ENCODE data around the gene TNFRSF19. TPM values are rescaled to one million over a fixed set of nuclear protein-coding genes. Genes with fewer than 3 reads are reported as not detected.

TNFRSF19 gene
- total RNA-seq, 1 experiment from 2014 or later, result 0.06 TPM

DNA sequence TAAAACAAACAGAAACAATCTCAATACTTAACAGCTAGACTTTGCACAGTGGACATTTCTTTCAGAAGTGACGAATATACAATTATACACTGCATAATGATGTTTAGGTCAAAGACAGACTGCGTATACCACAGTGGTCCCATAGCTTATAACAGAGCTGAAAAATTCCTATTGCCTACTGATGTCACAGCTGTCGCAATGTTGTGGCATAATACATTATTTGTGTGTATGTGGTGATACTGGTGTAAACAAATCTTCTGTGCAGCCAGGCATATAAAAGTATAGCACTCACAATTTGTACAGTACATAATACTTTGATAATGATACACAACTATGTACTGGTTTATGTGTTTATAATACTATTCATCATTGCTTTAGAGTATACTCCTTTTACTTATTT, 116.7 kb downstream of the TNFRSF19 start:
- Histone ChIP-seq H3K36me3 (ENCODE audit: insufficient read depth, low read length, poor library complexity, severe bottlenecking) (no peaks in the 10 kb centered on the region), H3K4me1 (ENCODE audit: insufficient read depth, low read length, poor library complexity, severe bottlenecking) (no peaks in the 10 kb centered on the region), H3K27me3 (replicated peaks; ENCODE audit: insufficient read depth, low read depth, low read length, poor library complexity) (no peaks in the 10 kb centered on the region), H3K27ac (ENCODE audit: low read depth, low read length, poor library complexity, severe bottlenecking) (no peak overlapping the region), H3K4me3 (ENCODE audit: low read depth, low read length, poor library complexity, severe bottlenecking) (no peak overlapping the region), H3K9me3 (ENCODE audit: low read depth, low read length, poor library complexity, severe bottlenecking) (peaks cover 13% of the 10 kb centered on the region)
- BruUV-seq (replicated peaks), result no TSS peak
- intact Hi-C loops (cut with micrococcal nuclease; ENCODE audit: unreplicated experiment), result no loop called here
- no peak for TF ChIP-seq EZH2 (IDR thresholded peaks at IDR 0.05; ENCODE audit: borderline replicate concordance, low read depth, low read length, poor library complexity, severe bottlenecking)
- TF ChIP-seq, protein P1, sequence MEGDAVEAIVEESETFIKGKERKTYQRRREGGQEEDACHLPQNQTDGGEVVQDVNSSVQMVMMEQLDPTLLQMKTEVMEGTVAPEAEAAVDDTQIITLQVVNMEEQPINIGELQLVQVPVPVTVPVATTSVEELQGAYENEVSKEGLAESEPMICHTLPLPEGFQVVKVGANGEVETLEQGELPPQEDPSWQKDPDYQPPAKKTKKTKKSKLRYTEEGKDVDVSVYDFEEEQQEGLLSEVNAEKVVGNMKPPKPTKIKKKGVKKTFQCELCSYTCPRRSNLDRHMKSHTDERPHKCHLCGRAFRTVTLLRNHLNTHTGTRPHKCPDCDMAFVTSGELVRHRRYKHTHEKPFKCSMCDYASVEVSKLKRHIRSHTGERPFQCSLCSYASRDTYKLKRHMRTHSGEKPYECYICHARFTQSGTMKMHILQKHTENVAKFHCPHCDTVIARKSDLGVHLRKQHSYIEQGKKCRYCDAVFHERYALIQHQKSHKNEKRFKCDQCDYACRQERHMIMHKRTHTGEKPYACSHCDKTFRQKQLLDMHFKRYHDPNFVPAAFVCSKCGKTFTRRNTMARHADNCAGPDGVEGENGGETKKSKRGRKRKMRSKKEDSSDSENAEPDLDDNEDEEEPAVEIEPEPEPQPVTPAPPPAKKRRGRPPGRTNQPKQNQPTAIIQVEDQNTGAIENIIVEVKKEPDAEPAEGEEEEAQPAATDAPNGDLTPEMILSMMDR (conservative IDR thresholded peaks at IDR 0.05; ENCODE audit: low read depth, low read length), result no peak
- no peak for DNase-seq (ENCODE audit: low spot score)
- CTCF ChIA-PET, result no interaction called here
- POLR2A ChIA-PET (ENCODE audit: low non-redundant PET), result no interaction called here

DNA sequence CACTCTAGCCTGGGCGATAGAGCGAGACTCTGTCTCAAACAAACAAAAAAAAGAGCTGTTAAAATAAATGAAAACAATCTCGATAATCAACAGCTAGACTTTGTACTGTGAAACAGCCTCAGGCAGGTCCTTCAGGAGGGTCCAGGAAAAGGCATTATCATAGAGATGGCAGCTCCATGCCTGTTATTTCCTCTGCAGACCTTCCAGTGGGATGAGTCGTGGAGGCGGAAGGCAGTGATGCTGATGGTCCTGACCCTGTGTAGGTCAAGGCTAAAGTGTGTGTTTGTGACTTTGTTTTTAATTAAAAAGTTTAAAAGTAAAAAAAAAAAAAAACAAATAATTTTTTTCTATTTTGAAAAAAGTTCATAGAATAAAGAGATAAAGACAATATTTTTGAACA, 117.4 kb downstream of the TNFRSF19 start:
- H3K27ac ChIP-seq (ENCODE audit: low read depth, low read length, poor library complexity, severe bottlenecking), result no peak overlapping the region
- intact Hi-C loops (cut with micrococcal nuclease; ENCODE audit: unreplicated experiment), result no loop called here
- POLR2A ChIA-PET (ENCODE audit: low non-redundant PET), result no interaction called here

DNA sequence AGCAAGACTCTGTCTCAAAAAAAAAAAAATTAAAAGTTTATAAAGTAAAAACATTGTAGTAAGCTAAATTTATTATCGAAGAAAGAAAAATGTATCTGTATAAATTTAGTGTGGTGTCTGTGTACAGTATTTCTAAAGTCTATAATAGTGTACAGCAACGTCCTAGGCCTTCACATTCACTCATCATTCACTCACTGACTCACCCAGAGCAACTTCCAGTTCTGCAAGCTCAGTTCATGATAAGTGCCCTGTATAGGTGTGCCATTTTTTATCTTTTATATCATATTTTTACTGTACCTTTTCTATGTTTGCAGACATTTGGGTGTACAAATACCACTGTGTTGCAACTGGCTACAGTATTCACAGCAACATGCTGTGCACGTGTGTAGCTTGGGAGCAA, 118.1 kb downstream of the TNFRSF19 start:
- no peak overlapping the region for H3K27ac ChIP-seq (ENCODE audit: low read depth, low read length, poor library complexity, severe bottlenecking)
- H3K4me3 ChIP-seq (ENCODE audit: low read depth, low read length, poor library complexity, severe bottlenecking), result no peak overlapping the region
- no peaks in the 10 kb centered on the region for H3K27me3 ChIP-seq (replicated peaks; ENCODE audit: insufficient read depth, low read depth, low read length, poor library complexity)
- ChIA-PET CTCF (no interaction called here), POLR2A (ENCODE audit: low non-redundant PET) (interaction anchor here (0.6 kb wide), 1 partner anchor 10 kb away, joined by 4 read pairs; no protein-coding TSS in a partner anchor)
- no peak for DNase-seq (ENCODE audit: low spot score)
- intact Hi-C loops (cut with micrococcal nuclease; ENCODE audit: unreplicated experiment), result no loop called here
- no peaks in the 10 kb centered on the region for H3K4me1 ChIP-seq (ENCODE audit: insufficient read depth, low read length, poor library complexity, severe bottlenecking)
- H3K9me3 ChIP-seq (ENCODE audit: low read depth, low read length, poor library complexity, severe bottlenecking), result peaks cover 13% of the 10 kb centered on the region
- no peaks in the 10 kb centered on the region for H3K36me3 ChIP-seq (ENCODE audit: insufficient read depth, low read length, poor library complexity, severe bottlenecking)
- no peak for TF ChIP-seq EZH2 (IDR thresholded peaks at IDR 0.05; ENCODE audit: borderline replicate concordance, low read depth, low read length, poor library complexity, severe bottlenecking)
- TF ChIP-seq, protein P1 (conservative IDR thresholded peaks at IDR 0.05; ENCODE audit: low read depth, low read length), result no peak
- no TSS peak for BruUV-seq (replicated peaks)

More for the DNA sequence above, 117.4 kb downstream of the TNFRSF19 start:
- H3K9me3 ChIP-seq (ENCODE audit: low read depth, low read length, poor library complexity, severe bottlenecking), result peaks cover 13% of the 10 kb centered on the region
- CTCF ChIA-PET, result no interaction called here
- no TSS peak for BruUV-seq (replicated peaks)
- no peaks in the 10 kb centered on the region for H3K36me3 ChIP-seq (ENCODE audit: insufficient read depth, low read length, poor library complexity, severe bottlenecking)
- H3K4me1 ChIP-seq (ENCODE audit: insufficient read depth, low read length, poor library complexity, severe bottlenecking), result no peaks in the 10 kb centered on the region
- H3K27me3 ChIP-seq (replicated peaks; ENCODE audit: insufficient read depth, low read depth, low read length, poor library complexity), result no peaks in the 10 kb centered on the region
- no peak overlapping the region for H3K4me3 ChIP-seq (ENCODE audit: low read depth, low read length, poor library complexity, severe bottlenecking)
- no peak for DNase-seq (ENCODE audit: low spot score)
- no peak for TF ChIP-seq EZH2 (IDR thresholded peaks at IDR 0.05; ENCODE audit: borderline replicate concordance, low read depth, low read length, poor library complexity, severe bottlenecking)
- TF ChIP-seq, protein P1 (conservative IDR thresholded peaks at IDR 0.05; ENCODE audit: low read depth, low read length), result no peak
